Heart right ventricle (tissue), 16 donors: Measurements from ENCODE around the gene MVD. TPM values are rescaled to one million over a fixed set of nuclear protein-coding genes. Genes with fewer than 3 reads are reported as not detected.

Experiments used
- ATAC-seq, 8 donors: fragments of 200-7000 bp; cut with Tn5 transposase; one replicate each; pipeline ENCODE4 v1.9.1; 2020; ENCODE audit warnings: mild to moderate bottlenecking in 8 of 8, moderate library complexity in 8 of 8, moderate number of reproducible peaks in 1 of 8
- DNase-seq, 2 donors: peaks; one replicate each; pipeline ENCODE4 v3.0.0-alpha.2; 2020
- H3K27ac ChIP-seq, 10 donors: fragments of 200-600 bp; sonication (generic) in 2 of 10; one replicate each; pipeline versions ENCODE4 v1.5.0 to v1.8.0; 2020 to 2022; ENCODE audit warnings: mild to moderate bottlenecking in 3 of 10
- H3K27me3 ChIP-seq, 7 donors: fragments of 200-600 bp; one replicate each; pipeline ENCODE4 v1.8.0; 2021 to 2022; ENCODE audit warnings: mild to moderate bottlenecking in 2 of 7
- H3K36me3 ChIP-seq, 9 donors: fragments of 200-600 bp; sonication (generic) in 1 of 9; one replicate each; pipeline versions ENCODE4 v1.5.0 to v1.8.0; 2020 to 2022; ENCODE audit warnings: mild to moderate bottlenecking in 2 of 9
- H3K4me1 ChIP-seq, 9 donors: fragments of 200-600 bp; sonication (generic) in 1 of 9; one replicate each; pipeline versions ENCODE4 v1.5.0 to v1.8.0; 2020 to 2022; ENCODE audit warnings: mild to moderate bottlenecking in 4 of 9
- H3K4me3 ChIP-seq, 10 donors: fragments of 200-600 bp; sonication (generic) in 2 of 10; one replicate each; pipeline versions ENCODE4 v1.5.0 to v1.8.0; 2020 to 2022; ENCODE audit warnings: mild to moderate bottlenecking in 7 of 10, moderate library complexity in 2 of 10
- H3K9me3 ChIP-seq, 11 donors: fragments of 200-600 bp in 10 of 11; sonication (generic) in 2 of 11; one replicate each; pipeline versions ENCODE4 v1.5.0 to v1.8.0; 2013 to 2022; ENCODE audit warnings: mild to moderate bottlenecking in 2 of 11, control low read depth in 1 of 11, moderate library complexity in 1 of 11
- WGBS, 2 donors: extraction: QIAGEN DNeasy Blood & Tissue Kit; methylation state at CpG; one replicate each; pipeline ENCODE4 v1.1.7; 2013; ENCODE audit warnings: inconsistent platforms in 1 of 2; 5-methylcytosine and 5-hydroxymethylcytosine counted together
- intact Hi-C, 10 donors: fragments of 100-400 bp; cut with DNase I; formaldehyde crosslinking; loops; one replicate each; pipeline versions ENCODE4 v1.11.1 to v1.14.2; 2022
- polyA plus RNA-seq, 2 donors: library from polyadenylated mRNA; stranded (reverse); fragments of 200-250 nt; gene quantifications; one replicate each; pipeline ENCODE4 v1.2.3, GENCODE V29; 2013
- total RNA-seq, 10 donors: library from RNA; stranded (reverse); fragmentation: NEBNext Ultra II Directional in 3 of 10; extraction: Animal tissue kit (Norgen Biotek cat#: 25700) in 3 of 10; gene quantifications; one replicate each; pipeline versions ENCODE4 v1.2.1 to v1.2.4, GENCODE V29; 2021 to 2023
- TF ChIP-seq, protein P1 (sequence below), 9 donors: fragments of 200-600 bp; sonication (generic) in 2 of 9; IDR thresholded peaks; one replicate each; pipeline versions ENCODE4 v1.5.0 to v1.8.0; 2021 to 2022; ENCODE audit warnings: antibody characterized with exemption in 9 of 9, mild to moderate bottlenecking in 5 of 9, moderate library complexity in 1 of 9
- donor health status: Arrhythmogenic right ventricular cardiomyopathy.
- donor health status: ischemic (EF 13 %, LVEDD 7.1; RV severe dilation, severe dysfunction).
- donor health status: healthy with polysubstance abuse.
- donor health status: DM: no; HTN: yes; CAD: no.
- donor health status: DM: no; HTN: no; CAD: no.
- donor health status: ischemic (EF 25% LVEDD 6.9; RV normal size, moderate dysfunction).
- donor health status: ischemic (EF 25% LVEDD 5.7; RV mildly dilated, moderate dysfunction).
- donor health status: healthy.
- donor health status: DM: yes; HTN: yes; CAD: no.
- donor health status: Ischemic cardiomyopathy.
- donor health status: ischemic (EF 35%, LVEDD 5.7; RV mildly dilated, moderate dysfunction).
- donor health status: nonischemic (EF 11% LVEDD 7.7; RV severe dilation, severe dysfunction).
- donor health status: DM: yes; HTN: yes; CAD: no.
- donor health status: PGD.
- donor health status: ischemic (EF 29% LVEDD 5.4; RV normal size, mild dysfunction).
- donor health status: nonischemic (EF 23%, LVEDD 6.1; RV moderate dilation, normal function).

The MVD gene
- total and polyA plus RNA-seq, 12 donors, result 15.5 to 36.3 (median 22.2) TPM

DNA sequence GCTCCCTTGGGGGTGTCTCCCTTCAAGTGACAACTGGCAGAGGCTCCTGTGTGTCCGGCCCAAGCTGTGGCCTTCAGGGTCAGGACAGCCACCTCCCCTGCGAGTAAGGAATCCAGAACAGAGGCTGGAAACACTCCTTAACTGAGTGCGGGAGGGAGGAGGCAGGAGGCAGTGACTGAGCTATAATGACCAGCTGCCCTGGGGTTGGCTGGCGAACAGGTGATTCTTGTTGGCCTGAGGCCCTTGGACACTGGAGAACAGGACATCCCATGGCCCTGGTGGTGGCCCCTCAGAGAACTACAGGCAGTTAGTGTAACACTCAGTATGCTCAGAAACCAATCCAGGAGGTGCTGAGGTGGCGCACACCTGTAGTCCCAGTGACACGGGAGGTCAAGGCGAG, 32.9 kb upstream of the MVD start:
- H3K36me3 ChIP-seq, result peaks cover 0 to 54% (median 25%) of the 10 kb centered on the region in 9 donors
- H3K4me3 ChIP-seq, result no peak overlapping the region
- DNase-seq (no peak), ATAC-seq (no peak)
- intact Hi-C loops, result no loop called here
- whole genome bisulfite sequencing, 2 donors, result 92 to 94% methylated on average over 7 of the region's 7 CpGs
- TF ChIP-seq, protein P1, sequence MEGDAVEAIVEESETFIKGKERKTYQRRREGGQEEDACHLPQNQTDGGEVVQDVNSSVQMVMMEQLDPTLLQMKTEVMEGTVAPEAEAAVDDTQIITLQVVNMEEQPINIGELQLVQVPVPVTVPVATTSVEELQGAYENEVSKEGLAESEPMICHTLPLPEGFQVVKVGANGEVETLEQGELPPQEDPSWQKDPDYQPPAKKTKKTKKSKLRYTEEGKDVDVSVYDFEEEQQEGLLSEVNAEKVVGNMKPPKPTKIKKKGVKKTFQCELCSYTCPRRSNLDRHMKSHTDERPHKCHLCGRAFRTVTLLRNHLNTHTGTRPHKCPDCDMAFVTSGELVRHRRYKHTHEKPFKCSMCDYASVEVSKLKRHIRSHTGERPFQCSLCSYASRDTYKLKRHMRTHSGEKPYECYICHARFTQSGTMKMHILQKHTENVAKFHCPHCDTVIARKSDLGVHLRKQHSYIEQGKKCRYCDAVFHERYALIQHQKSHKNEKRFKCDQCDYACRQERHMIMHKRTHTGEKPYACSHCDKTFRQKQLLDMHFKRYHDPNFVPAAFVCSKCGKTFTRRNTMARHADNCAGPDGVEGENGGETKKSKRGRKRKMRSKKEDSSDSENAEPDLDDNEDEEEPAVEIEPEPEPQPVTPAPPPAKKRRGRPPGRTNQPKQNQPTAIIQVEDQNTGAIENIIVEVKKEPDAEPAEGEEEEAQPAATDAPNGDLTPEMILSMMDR (IDR thresholded peaks at IDR 0.05), result no peak
- H3K27ac ChIP-seq, result no peak overlapping the region
- H3K4me1 ChIP-seq, result peaks cover 0 to 38% (median 9%) of the 10 kb centered on the region in 9 donors
- H3K27me3 ChIP-seq, result peaks cover 0 to 15% (median 2%) of the 10 kb centered on the region in 7 donors
- H3K9me3 ChIP-seq, result no peaks in the 10 kb centered on the region

DNA sequence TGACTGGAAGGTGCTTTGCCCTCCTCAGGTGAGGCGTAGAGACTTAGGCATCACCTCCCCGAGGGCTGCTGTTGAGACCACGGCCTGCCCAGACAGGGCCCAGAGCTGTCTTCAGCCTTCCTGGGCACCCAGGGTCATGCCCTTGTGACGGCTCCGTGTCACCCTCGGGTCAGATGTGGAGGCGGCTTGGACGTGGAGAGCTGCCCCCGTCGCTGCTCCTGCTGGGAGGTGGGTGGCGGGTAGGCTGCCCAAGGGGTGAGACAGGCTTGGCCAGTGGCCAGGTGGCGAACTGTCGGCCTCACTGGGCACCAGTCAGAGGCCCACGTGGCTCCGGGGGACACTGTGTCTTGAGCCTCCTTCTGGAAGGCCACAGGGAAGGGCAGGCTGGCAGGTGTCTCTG, 32.3 kb upstream of the MVD start:
- Histone ChIP-seq H3K27me3 (peaks cover 0 to 20% (median 8%) of the 10 kb centered on the region in 7 donors), H3K4me3 (no peak overlapping the region), H3K27ac (no peak overlapping the region), H3K4me1 (peaks cover 0 to 33% (median 3%) of the 10 kb centered on the region in 9 donors), H3K9me3 (no peaks in the 10 kb centered on the region), H3K36me3 (peaks cover 0 to 51% (median 25%) of the 10 kb centered on the region in 9 donors)
- intact Hi-C loops, result no loop called here
- WGBS, 2 donors, result 75 to 80% methylated on average over 15 of the region's 15 CpGs
- DNase-seq (no peak), ATAC-seq (no peak)
- TF ChIP-seq, protein P1 (IDR thresholded peaks at IDR 0.05), result no peak

DNA sequence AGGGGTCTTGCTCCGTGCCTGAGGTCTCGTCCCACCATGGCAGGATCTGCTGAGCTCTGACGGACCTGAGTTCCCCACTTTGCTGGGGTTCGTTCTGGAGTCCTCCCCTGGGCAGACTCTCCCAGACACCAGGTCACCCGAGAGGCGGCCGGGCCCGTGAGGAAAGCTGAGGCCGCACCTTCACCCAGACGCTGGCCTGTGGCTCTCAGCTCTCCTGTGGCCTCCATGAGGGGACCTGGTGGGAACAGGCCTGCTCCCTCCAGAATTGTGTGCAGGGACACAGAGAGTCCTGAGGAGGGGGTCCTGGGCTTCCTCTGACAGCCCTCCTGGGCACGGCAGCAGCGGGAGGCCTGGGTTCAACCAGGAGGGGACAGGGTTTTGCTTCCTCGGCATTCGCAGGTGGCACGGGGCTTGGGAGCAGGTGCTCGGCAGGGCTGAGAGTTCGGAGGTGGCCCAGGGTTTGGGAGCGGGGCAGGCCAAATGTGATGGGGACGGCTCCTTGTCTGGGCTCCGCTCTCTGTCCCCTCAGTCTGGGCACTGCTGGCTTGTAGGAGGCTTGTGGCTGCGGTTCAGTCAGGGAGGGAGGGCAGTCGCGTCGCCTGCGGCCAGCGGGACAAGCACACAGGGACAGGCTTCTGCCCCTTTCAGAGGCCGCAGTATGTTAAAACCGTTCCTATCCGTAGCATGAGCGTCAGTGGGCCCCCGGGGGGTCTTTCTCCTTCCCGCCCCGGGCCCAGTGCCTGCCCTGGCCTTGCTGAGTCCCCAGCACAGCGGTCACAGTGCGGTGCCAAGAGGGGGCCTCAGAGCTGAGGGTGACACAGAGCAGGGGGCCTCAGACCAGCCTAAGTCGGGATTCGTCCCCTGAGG, 31.6 kb upstream of the MVD start:
- 91 to 92% methylated on average over 37 of the region's 37 CpGs for WGBS, 2 donors
- Histone ChIP-seq H3K27me3 (peaks cover 0 to 28% (median 15%) of the 10 kb centered on the region in 7 donors), H3K4me3 (no peak overlapping the region), H3K4me1 (peaks cover 0 to 25% (median 0%) of the 10 kb centered on the region in 9 donors), H3K36me3 (peaks cover 0 to 43% (median 25%) of the 10 kb centered on the region in 9 donors), H3K27ac (no peak overlapping the region), H3K9me3 (no peaks in the 10 kb centered on the region)
- intact Hi-C loops, result no loop called here
- TF ChIP-seq, protein P1 (IDR thresholded peaks at IDR 0.05), result no peak
- ATAC-seq, result no peak
- DNase-seq, result no peak

DNA sequence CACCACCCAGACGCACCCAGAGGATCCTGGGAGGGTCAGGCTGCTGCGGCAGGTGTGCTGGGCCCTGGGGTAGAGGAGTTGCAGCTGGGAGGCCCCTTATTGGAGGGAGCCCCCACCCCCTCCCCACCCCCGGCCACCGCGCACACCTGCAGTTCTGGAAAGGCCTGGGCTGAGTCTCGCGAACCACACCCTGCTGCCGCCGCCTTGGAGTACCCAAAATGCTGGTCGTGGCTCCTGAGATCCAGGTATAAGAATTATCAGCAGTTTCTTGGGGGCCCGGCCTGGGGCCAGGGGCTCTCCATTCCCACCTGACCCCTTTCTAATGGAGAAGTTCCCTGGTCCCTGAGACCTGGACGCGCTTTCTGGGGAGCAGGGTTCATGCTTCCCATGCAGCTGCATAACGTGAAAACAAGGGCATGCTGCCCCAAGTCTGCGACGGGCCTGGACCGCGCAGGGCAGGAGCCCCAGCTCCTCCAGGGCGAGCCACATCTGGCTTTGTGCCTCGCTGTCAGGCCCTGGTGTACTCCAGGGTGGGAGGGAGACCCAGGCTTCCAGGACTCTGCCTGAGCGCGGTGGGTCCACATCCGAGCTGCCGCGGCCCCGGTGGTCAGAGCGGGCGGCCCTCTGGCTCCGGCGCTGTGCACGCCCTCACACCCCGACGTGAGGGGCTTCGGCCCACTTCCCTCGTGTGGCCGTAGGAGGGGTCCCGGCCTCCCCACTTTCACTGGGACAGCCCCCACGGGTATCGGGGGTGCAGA, 30.7 kb upstream of the MVD start:
- intact Hi-C loops, result no loop called here
- peak overlapping the region in 1 of 10 donors; percentile 14 for H3K27ac ChIP-seq
- DNase-seq, result no peak

More for the DNA sequence above, 30.7 kb upstream of the MVD start:
- TF ChIP-seq, protein P1 (IDR thresholded peaks at IDR 0.05), result no peak
- 91 to 92% methylated on average over 39 of the region's 39 CpGs for WGBS, 2 donors
- peaks cover 0 to 34% (median 22%) of the 10 kb centered on the region in 9 donors for H3K36me3 ChIP-seq
- peaks cover 0 to 23% (median 0%) of the 10 kb centered on the region in 9 donors for H3K4me1 ChIP-seq
- H3K9me3 ChIP-seq, result no peaks in the 10 kb centered on the region
- peaks cover 0 to 35% (median 21%) of the 10 kb centered on the region in 7 donors for H3K27me3 ChIP-seq
- no peak overlapping the region for H3K4me3 ChIP-seq
- ATAC-seq, result no peak
